ENCODE measurements around the gene SPP2. TPM values are rescaled to one million over a fixed set of nuclear protein-coding genes. Genes with fewer than 3 reads are reported as not detected.

The SPP2 gene
- polyA plus RNA-seq, 3 donors = not detected

DNA sequence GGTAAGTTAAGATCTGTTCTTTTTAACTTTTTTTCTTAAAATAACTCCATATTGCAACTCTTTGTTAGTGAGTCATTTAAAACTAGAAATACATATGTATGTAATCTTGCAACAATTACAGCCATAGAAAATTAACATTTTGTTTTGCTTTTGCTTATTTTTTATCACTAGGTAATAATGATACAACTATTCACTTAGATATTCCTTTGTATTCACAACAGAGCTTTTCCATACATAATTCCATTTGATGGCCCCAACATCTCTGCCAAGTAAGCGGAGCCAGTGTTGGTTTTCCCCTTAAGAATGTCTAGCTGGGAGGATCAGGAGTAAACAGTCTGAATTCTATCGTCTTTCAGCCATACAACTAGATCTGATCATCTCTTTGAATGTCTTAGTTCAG lies 16.1 kb downstream of the SPP2 start:
- Histone ChIP-seq H3K36me3 (replicated peaks in 1 of 2; ENCODE audit: control insufficient read depth in 1 of 2, insufficient read depth in 2 of 2, low read length in 2 of 2) (no peaks in the 10 kb centered on the region), H3K27ac (ENCODE audit: low read depth in 1 of 2, low read length in 2 of 2) (no peak overlapping the region), H3K4me3 (replicated peaks in 1 of 3; ENCODE audit: low read depth in 2 of 3, low read length in 3 of 3) (no peak overlapping the region), H3K79me2 (ENCODE audit: insufficient read depth, low read length) (no peaks in the 10 kb centered on the region), H2AFZ (ENCODE audit: insufficient read depth, low read depth, low read length, poor library complexity, severe bottlenecking) (no peak overlapping the region), H3K27me3 (ENCODE audit: control insufficient read depth in 2 of 2, insufficient read depth in 2 of 2, low read length in 2 of 2) (no peaks in the 10 kb centered on the region), H3K4me2 (replicated peaks; ENCODE audit: extremely low read depth, low read length, poor library complexity, severe bottlenecking) (no peak overlapping the region), H3K4me1 (ENCODE audit: control insufficient read depth in 1 of 2, insufficient read depth in 2 of 2, low read length in 2 of 2) (no peaks in the 10 kb centered on the region), H3K9ac (ENCODE audit: insufficient read depth, low read length, poor library complexity, severe bottlenecking) (no peak overlapping the region), H3K9me3 (replicated peaks in 1 of 2; ENCODE audit: control insufficient read depth in 1 of 2, insufficient read depth in 1 of 2, low read length in 2 of 2) (peaks cover 0 to 2% of the 10 kb centered on the region in 2 donors), H4K20me1 (ENCODE audit: insufficient read depth, low read length) (no peaks in the 10 kb centered on the region)
- Mint-ChIP-seq H3K4me1 (peaks cover under 1% of the 10 kb centered on the region), H3K9me3 (peaks cover under 1 to 10% (median 3%) of the 10 kb centered on the region in 7 donors), H3K27ac (no peak overlapping the region), H3K4me3 (no peak overlapping the region), H3K27me3 (ENCODE audit: low read depth in 3 of 3) (peaks cover 2 to 6% (median 6%) of the 10 kb centered on the region in 3 donors), H3K36me3 (no peaks in the 10 kb centered on the region)
- no peak for TF ChIP-seq CTCF (IDR thresholded peaks at IDR 0.05)
- DNase-seq = no peak
- no CpG with 5 or more reads among the region's 2 CpGs for WGBS (ENCODE audit: insufficient coverage)
- intact Hi-C loops (cut with micrococcal nuclease) = no loop called here

DNA sequence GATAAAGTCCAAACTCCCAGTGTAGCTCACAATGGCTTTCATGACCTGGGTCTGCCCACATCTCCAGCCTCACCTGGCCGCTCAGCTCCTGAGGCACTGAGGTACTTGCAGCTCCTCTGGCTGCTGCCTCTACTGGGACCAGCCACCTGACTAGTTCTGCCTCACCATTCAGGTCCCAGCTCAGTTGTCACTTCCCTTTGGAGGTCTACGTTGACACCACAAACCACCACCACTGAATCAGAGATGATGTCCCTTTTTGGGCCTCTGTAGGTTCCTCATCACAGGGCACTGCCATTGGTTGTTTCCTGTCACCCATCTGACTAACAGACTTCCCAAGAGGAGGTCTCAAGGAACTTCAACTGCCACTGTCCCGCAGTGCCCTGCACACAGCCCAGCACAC lies 21.2 kb downstream of the SPP2 start:
- H3K36me3 ChIP-seq (replicated peaks in 1 of 2; ENCODE audit: control insufficient read depth in 1 of 2, insufficient read depth in 2 of 2, low read length in 2 of 2) = no peaks in the 10 kb centered on the region
- peaks cover 0 to 8% (median 0%) of the 10 kb centered on the region in 3 donors for H3K27me3 Mint-ChIP-seq (ENCODE audit: low read depth in 3 of 3)
- H3K27ac Mint-ChIP-seq = no peak overlapping the region
- peaks cover 2 to 10% (median 4%) of the 10 kb centered on the region in 7 donors for H3K9me3 Mint-ChIP-seq
- intact Hi-C loops (cut with micrococcal nuclease) = no loop called here
- no peak overlapping the region for H2AFZ ChIP-seq (ENCODE audit: insufficient read depth, low read depth, low read length, poor library complexity, severe bottlenecking)
- no peak for TF ChIP-seq CTCF (IDR thresholded peaks at IDR 0.05)
- peak in 2 of 3 donors; percentile 5 to 35 for DNase-seq
- no peaks in the 10 kb centered on the region for H3K36me3 Mint-ChIP-seq
- peaks cover 0 to 2% of the 10 kb centered on the region in 2 donors for H3K9me3 ChIP-seq (replicated peaks in 1 of 2; ENCODE audit: control insufficient read depth in 1 of 2, insufficient read depth in 1 of 2, low read length in 2 of 2)
- H3K79me2 ChIP-seq (ENCODE audit: insufficient read depth, low read length) = no peaks in the 10 kb centered on the region
- H3K4me1 ChIP-seq (ENCODE audit: control insufficient read depth in 1 of 2, insufficient read depth in 2 of 2, low read length in 2 of 2) = no peaks in the 10 kb centered on the region
- peaks cover 4% of the 10 kb centered on the region for H3K4me1 Mint-ChIP-seq
- no peak overlapping the region for H3K4me2 ChIP-seq (replicated peaks; ENCODE audit: extremely low read depth, low read length, poor library complexity, severe bottlenecking)
- H3K27me3 ChIP-seq (ENCODE audit: control insufficient read depth in 2 of 2, insufficient read depth in 2 of 2, low read length in 2 of 2) = no peaks in the 10 kb centered on the region
- H3K27ac ChIP-seq (ENCODE audit: low read depth in 1 of 2, low read length in 2 of 2) = no peak overlapping the region
- H3K4me3 ChIP-seq (replicated peaks in 1 of 3; ENCODE audit: low read depth in 2 of 3, low read length in 3 of 3) = no peak overlapping the region
- H4K20me1 ChIP-seq (ENCODE audit: insufficient read depth, low read length) = no peaks in the 10 kb centered on the region
- no peak overlapping the region for H3K9ac ChIP-seq (ENCODE audit: insufficient read depth, low read length, poor library complexity, severe bottlenecking)
- no peak overlapping the region for H3K4me3 Mint-ChIP-seq
- WGBS (ENCODE audit: insufficient coverage) = 36% methylated on average over 2 of the region's 3 CpGs

Data from CD14-positive monocyte (primary cell).